Measurements from ENCODE around the gene EPG5.

EPG5 gene

DNA sequence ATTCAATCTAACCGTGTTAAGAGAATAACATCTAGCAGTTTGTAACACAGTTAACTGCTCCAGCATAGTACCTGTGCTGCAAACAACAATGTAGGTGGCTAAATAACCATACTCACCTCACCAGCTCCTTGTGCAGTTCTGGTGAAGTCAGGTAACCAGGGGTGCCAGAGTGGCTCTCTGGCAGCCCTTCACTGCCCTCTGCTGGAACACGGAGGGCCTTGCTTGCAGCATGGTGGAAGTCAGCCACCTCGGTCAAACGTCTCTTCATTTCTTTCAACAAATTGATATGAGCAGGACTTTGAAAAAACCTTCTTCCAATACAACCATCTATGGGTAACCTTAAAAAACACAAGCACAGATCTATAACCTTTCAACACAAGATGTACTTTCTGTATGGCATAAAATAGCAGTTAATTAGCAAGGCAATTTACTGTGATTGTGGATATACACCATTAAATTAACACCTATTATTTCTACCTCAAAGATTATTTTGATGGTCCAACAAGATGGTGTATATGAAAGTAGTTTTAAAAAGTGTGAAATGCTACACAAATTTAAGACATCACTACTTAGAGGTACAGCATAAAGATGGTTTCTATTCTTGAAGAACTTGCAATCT is 56.6 kb downstream of the EPG5 start:
- DNase-seq (ENCODE audit: low read depth), result peak; percentile 39

DNA sequence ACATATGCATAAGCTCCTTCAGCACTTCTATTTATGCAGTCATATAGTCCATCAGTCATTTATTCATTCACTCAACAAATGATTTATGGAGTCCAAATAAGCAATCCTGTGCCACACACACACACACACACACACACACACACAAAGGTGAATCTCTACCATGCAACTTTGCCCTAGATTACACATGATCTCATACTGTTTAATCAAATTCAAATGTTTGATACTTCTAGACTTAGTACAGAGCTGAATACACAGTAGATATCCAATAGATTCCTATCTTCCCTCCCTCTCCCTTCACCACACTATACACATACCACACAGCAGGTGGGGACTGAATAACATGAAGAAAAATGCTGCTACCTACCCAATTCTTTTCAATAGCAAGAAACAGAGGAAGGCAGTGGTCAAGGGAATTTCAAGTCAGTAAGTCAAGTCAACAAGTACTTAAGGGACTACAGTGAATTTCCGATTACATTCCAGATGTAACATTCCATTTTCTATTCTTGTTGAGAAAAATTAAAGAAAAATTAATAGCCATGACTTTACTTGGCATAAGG is 65.4 kb downstream of the EPG5 start:
- no peak for DNase-seq (ENCODE audit: low read depth)

DNA sequence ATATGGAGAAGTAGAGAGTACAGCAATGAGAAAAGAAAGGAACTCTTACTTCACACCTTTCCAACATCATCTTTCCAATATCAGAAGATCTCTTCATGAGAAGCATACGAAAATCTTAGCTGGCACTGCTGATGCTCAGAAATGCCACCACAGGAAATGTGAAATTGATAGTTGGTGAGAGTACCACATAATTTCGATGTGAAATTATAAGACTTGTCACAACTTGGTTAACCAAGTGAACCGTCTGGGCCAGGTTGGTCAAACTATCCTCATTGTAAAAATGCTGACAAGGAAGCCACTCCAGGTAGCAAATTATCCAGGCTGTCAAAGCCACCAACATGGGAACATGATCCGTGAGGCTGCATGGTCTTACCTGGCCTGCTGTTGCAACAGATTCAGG is 66.5 kb downstream of the EPG5 start:
- no peak for DNase-seq (ENCODE audit: low read depth)

DNA sequence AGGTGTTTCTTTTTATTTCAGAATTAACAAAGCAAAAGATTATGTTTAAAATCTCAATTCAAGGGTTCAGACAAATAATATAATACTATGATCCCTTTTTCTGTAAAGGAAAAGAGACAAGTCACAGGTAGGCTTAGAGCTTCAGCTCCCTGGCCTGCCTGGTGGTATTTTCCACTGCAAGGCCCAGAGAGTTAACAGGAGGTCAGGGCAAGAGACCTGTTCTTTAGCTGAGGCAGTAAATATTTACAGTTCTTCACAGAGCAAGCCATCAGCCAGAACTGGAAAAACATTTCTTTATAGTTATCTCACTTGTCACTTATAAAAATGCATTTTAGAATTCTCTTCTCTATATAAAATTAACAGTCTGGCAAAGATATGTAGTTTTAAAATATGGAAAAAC is 70.1 kb downstream of the EPG5 start:
- no peak for DNase-seq (ENCODE audit: low read depth)

DNA sequence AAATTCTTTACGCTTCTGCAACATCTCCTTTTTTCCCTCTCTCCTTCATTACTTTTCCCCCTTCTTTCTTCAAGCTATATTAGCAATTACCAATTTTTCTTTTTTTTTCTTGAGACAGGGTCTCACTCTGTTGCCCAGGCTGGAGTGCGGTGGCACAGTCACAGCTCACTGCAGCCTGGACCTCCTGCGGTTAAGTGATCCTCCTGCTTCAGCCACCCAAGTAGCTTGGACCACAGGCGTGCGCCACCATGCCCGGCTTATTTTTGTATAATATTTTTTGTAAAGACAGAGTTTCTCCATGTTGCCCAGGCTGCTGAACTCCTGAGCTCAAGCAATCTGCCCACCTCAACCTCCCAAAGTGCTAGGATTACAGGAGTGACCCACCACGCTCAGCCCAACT is 70.7 kb downstream of the EPG5 start:
- DNase-seq (ENCODE audit: low read depth), result no peak

DNA sequence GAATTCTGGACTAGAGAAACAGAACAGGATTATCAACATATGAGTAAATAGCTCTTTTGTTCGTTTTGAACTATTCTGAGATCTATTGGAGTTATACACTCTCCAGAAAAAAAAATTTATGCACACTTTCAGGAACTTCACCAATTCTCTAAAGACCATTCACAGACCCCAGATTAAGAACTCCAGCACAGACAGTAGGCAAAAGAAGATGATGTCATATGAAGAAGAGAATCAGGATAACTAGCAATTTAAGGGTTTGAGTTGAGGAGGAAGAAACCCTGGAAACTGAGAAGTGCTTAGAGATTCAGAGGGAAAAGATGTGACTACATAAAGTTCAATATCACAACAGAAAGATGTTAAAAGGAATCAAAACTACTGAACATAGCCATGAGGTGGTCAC is 71.8 kb downstream of the EPG5 start:
- DNase-seq (ENCODE audit: low read depth), result no peak

DNA sequence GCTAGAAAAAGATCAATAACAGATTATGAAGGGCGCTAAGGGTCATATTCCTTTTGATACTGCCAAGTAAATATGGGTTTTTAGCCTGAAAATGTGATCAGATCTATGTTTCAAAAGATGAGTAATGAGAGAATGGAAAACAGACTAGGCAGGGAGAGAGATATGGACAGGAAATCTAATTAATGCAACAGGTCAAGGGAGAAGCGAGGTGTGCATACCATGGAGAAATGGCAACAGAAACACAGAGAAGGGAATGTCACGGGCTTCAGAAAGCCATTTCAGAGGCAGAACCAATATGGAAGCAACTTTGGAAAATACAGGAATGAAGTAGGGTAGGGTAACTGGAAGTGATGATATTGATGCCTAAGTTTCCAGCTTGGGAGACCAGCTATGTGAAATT is 72.3 kb downstream of the EPG5 start:
- no peak for DNase-seq (ENCODE audit: low read depth)

DNA sequence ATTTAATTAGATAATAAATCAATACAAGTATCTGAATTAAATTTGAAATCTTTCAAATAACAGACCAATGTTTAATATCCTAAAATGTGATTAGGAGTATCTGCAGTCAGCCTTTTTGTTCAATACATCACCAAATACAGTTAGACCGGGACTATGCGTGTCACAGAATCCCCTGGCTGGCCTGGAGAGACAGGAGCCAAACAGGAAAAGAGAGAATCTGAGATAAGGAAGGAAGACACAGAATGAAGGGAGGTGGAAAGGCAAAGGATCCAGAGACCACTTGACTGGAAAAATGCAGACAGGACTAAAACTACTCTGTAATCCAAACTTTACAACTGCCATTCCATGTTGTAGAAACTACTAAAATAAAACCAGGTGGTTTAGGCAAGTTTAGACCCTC is 75.3 kb downstream of the EPG5 start:
- no peak for DNase-seq (ENCODE audit: low read depth)

DNA sequence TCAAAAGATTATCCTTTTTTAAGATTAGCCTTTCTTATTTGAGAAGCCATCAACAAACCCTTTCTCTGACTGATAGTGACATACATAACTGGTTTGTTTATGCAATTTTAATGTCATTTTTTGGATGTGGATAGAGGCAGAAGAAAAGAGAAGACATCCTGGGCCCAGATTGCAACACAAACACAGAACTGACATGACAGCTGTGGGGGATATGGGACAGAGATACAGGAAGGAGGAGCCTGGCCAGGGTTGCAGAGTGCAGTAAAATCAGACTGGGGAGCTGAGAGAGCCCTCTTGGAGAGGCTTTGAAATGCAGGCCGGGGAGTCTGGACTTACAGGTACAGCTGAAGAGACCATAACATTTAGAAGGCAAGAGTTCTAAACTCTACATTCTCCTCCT is 76.5 kb downstream of the EPG5 start:
- DNase-seq (ENCODE audit: low read depth), result no peak

DNA sequence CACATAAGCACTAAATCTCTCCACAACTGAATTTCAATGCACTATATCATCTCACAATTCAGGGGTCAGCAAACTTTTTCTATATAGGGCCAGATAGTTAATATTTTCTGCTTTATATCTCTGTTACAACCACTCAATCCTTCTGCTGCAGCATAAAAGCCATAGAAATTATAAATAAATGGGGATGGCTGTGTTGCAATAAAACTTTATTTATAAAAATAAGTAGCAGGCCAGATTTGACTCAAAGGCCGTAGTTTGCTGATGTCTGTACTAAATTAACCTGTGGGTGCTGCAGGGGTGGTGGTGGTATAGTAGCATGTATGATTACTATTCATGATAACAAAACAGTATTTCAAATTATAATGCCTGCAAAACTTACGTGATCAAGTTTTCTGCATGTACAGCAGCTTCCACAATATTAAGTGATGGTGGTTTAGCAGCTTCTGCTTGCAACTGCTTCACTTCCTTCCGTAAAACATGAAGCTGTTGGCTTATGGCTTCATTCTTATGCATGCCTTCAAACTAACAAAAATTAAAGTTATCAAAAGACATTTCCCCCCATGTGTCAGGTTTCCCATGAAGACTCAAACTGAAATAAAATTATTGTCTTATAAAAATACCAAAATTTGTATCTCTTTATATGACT is 77.6 kb downstream of the EPG5 start:
- no peak for DNase-seq (ENCODE audit: low read depth)

DNA sequence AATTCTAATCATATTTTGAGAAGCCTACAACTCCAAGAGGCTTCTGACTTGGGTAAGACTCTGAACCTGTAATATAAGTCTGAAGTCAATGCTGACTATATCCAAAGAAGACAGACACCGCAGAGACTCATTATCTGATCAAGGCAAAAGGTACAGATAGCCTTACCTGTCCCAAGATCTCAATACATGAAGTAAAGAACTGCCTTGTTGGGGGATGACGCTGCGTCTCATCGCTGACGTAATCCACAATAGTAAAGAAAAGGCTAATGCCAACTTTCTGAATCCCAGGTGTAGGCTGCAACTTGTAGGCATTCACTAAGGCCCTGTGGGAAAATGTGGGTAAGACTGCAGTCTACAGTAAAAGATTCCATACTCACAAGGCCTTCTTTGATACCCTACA is 79.5 kb downstream of the EPG5 start:
- DNase-seq (ENCODE audit: low read depth), result no peak

DNA sequence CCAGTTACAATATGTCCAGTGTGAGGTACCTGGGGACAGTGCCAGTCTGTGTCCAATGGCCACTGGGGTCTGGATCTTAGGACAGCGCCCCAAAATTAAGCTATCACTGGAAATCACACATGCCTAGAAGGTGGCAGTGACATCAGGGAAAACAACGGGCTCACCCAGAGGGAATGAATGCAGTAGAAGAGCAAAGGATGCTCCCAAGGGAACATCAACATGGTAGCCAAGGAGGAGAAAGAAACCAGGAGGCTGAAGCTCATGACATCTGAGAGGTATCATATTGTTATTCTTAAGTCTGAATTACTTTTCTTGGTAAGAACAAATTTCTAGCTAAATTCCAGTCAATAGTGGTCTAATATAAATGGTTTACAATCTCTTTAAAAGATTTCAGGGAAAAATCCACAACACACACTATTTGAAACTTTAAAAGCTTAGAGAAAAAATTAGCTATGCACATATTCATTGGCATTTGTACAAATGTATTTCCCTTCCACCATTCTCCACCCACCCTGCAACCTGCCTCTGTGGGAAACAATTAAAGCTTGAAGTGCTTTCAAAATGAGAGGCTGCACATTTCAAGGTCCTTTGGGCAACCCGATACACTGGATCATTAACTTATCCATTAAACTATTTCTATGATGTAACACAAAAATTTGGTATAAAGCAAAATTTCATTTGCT is 86.1 kb downstream of the EPG5 start:
- DNase-seq (ENCODE audit: low read depth), result no peak

DNA sequence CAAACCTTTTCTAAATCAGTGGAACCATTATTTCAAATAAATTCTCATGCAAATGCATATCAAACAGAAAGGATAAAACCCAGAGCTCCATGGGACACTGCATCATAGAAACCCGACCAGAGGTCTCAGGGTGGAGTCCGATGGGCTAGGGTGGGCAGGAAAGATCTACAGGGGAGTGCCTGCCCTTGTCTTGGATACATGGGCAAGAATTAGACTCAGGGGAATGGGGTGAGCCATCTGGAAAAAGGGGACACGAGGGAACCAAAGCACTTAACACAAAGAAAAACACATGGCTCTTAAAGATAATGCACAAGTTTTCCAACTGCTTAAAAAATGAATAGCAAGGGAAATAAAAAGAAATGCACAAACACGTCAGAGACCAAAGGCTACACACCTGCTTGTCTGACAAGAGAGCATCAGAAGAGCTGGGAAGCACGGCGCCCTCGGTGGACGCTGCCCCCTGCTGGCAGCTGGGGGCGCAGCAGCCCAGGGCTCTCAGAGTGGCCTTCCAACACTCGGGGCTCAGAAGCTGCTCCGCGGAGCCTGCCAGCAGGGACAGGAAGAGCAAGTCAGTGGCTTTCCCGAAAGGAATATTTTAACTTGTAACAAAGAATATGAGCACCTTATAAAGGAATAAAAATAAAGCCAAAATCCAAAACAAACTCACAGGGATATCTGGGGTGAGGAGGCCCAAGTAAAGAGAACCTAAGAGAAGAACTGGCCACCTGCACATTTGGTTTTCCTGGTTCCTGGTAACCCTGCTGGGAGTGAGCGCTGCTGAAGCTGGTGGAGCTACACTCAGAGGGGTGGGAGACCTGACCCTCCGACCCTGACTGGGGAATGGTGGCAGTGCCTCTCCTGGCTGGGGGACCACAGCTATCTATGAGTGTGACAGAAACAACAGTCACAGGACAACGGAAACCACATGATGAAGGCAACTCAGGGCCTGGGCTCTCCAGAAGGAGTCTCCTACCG is 87.2 kb downstream of the EPG5 start:
- peak; percentile 50 for DNase-seq (ENCODE audit: low read depth)

DNA sequence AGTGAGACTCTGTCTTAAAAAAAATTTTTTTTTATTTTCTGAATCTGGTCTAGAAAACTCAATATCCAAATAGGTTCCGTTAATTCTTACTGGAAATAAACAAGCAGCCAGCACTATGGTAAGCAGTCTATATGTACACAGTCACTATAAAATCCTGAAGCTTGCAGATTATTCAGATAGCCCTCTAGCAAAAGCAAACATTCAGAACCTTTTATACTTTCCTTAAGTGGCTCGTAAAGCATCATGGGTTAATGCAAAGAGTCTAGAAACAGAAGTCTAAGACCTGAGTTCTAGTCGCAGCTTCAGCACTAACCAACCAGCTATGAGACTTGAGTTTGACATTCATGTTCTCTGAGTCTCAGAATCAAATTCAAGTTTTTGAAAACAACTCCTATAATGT is 89.7 kb downstream of the EPG5 start:
- DNase-seq (ENCODE audit: low read depth), result no peak

DNA sequence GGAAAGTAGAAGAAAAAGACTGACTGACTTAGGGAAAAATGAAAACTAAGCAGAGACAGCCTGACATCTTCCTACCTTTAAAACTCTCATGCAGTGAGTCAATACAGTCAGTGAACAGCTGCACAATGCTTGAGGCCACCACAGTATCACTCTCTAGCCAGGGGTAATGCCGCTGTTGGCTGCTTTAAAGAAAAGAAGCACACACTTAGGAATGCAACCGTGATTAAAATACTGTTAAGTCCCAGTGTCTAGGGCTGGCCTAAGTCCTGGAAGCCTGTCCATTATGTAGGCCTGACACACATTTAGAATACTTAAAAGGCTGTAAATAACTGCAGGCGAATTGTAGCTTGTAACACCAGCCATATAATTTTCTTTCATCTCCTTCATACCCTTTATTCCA is 91.0 kb downstream of the EPG5 start:
- DNase-seq (ENCODE audit: low read depth), result no peak

DNA sequence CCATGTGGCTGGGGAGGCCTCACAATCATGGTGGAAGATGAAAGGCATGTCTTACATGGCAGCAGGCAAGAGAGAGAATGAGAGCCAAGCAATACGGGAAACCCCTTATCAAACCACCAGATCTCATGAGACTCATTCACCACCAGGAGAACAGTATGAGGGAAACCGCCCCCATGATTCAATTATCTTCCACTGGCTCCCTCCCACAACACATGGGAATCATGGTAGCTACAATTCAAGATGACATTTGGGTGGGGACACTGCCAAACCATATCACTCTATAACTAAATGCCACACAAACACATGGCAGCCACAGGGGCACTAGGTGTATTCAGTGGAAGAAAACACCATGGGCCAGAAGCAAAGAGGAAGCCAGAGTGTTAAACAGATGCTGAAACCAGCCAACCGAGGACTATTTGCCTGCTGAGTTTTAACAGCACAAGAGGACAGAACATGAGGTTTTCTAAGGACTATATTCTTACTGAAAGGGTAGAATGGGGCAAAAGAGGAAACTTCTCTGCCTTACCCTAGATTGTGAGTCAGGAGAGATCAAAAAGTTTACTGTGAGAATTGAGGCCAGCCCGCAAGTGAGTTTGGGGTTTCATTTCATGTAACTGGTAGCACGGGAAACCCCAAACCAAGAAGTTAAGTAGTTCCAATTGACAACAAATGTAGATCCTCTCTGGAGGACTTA is 92.5 kb downstream of the EPG5 start:
- no peak for DNase-seq (ENCODE audit: low read depth)

DNA sequence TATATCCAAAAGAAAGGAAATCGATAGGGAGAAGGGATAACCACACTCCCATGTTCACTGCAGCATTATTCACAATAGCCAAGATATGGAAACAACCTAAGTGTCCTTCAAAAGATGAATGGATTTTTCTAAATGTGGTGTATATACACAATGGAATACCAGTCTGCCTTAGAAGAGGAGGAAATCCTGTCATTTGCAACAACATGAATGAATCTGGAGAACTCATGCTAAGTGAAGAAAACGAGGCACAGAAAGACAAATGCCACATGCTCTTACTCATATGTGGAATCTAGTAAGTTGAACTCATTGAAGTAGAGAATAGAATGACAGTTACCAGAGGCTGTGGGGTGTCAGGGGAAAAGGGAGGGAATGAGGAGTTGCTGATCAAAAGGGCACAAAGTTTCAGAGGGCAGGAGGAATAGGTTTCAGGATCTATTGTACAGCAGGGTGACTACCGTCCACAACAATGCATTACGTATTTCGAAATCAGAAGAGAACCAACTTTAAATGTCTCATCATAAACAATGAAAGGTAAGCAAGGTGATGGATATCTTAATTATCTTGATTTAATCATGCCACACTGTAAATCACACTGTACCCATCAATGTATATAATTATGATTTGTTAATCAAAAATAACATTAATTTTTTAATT is 95.6 kb downstream of the EPG5 start:
- no peak for DNase-seq (ENCODE audit: low read depth)

DNA sequence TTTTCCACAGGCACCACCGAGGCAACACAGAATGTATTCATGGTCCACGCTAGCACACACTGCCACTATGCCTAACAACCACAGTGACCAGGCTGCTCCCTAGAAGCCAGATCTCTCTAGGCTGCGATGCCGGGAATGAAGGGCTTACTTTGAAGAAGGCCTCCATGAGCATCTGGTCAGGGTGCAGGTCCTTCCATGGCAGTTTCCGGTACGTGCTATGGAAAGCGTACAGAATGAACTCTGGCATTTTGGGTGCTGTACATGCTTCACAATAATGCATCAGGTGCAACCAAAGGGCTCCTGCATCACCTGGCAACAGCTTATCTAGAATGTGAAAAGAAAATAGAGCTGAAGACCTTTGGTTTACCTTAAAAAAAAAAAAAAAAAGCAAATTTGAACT is 96.7 kb downstream of the EPG5 start:
- no peak for DNase-seq (ENCODE audit: low read depth)

DNA sequence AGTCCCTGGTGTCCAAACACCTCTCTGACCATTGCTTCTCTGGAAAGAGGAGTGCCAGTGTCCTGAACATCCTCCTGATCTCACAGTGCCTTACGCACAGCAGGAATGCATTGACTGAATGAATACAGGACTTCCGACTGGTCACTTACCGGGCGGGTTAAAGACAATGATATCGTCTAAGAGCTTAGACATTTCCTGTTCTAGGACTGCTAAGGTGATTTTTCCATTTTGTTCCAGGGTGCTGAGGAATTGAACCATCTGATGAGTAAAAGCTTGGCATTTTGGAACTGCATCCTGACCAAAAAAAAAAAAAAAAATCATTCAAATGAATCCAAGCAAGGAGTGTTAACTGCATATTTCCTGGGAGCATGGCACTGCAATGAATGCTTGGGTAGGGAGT is 101.7 kb downstream of the EPG5 start:
- DNase-seq (ENCODE audit: low read depth), result no peak

DNA sequence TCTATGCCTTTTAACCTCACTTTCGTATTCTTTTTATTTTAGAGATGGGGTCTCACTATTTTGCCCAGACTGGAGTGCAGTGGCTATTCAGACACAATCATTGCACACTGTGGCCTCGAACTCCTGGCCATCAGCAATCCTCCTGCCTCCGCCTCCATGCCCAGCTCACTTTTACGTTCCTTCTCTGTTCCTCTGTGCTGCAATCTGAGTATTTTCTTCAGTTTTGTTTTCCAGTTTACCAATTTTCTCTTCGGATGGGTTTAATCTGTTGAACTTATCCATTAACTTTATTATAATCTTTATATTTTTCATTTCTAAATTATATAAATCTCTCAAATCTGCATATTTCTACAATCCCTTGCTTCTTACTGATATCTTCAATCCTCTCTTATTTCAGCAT is 103.0 kb downstream of the EPG5 start:
- DNase-seq (ENCODE audit: low read depth), result no peak

DNA sequence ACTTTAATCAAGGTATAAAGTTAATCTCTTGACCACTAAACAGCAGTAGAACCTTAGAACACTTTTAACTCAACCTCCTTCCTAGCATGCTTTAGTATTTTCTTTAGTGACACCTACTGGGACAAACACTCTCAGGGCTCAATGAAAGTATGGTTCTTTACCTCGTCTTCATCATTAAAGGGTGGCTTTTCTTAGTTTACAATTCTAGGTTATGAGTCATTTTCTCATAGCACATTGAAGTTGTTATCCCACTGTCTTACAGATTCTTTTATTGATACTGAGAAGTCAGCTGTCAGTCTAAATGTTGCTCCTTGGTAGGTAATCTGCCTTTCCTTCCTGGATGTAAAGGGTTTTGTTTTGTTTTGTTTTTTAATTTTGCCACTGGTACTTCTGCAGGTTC is 103.7 kb downstream of the EPG5 start:
- DNase-seq (ENCODE audit: low read depth), result no peak

All from activated T-helper 1 cell treated with Interleukin-2 at 50 U/mL for 16 hours (primary cell).